HG03442 (cell line): ENCODE measurements around the gene SEPTIN10.

Source experiments
- ATAC-seq: cut with Tn5 transposase; IDR thresholded peaks from one replicate; pipeline ENCODE4 v1.9.1; 2021; ENCODE audit warnings: mild to moderate bottlenecking, moderate library complexity; ENCODE audit not compliant: unreplicated experiment

The SEPTIN10 gene

DNA sequence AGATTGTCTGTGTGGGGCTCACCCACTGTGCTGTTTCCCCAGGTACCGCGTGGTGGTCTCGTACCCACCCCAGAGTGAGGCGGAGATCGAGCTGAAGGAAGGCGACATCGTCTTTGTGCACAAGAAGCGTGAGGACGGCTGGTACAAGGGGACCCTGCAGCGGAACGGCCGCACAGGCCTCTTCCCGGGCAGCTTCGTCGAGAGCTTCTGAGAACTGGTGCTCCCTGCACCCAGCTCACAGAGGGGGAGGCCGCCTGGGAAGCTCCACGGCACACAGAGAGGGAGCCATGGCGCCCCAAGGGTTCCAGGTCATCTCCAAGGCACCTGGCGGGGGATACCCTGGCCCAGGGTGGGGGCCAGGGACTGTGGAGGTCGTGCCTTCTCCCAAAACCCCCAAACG lies 112.3 kb downstream of the SEPTIN10 start:
- no peak for ATAC-seq

DNA sequence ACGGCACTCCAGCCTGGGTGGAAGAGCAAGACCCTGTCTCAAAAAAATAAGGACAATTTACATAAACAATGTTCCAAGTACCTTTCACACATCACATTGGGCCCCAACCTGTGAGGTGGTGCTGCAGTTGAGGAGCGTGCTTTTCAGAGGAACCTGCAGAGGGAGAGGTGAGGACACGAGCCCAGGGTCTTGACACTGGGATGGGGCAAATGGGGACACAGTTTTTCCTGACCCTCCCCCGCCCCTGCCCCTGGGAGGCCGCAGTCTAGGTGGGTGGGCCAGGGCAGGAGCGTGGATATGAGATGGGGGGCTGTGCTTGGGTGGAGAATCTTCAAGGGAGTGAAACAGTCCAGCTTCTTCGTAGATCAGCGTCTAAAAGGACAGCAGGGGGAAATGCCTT lies 112.9 kb downstream of the SEPTIN10 start:
- ATAC-seq, result no peak

- ATAC-seq, result no peak
Observed at GRCh38 chr2:109499566-109499965, 114.2 kb downstream of the SEPTIN10 start.

DNA sequence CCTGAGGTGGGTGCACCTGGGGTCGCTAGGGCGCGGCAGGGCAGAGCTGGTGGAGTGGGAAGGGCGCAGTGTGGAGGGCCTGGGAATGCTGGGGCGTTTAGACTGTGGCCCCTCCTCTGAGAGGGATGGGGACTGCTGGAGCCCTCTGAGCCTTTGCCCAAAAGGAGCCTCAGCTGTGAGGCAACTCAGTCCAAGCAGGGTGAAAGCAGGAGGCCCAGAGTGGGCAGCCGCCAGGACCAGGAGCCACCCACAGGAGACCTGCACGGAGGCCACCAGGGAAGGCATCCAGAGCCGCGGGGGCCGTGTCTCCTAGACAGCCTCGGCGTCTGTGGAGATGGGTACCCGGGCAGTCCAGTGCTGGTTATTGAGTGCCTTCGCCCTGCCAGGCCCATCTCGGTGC lies 114.9 kb downstream of the SEPTIN10 start:
- no peak for ATAC-seq

DNA sequence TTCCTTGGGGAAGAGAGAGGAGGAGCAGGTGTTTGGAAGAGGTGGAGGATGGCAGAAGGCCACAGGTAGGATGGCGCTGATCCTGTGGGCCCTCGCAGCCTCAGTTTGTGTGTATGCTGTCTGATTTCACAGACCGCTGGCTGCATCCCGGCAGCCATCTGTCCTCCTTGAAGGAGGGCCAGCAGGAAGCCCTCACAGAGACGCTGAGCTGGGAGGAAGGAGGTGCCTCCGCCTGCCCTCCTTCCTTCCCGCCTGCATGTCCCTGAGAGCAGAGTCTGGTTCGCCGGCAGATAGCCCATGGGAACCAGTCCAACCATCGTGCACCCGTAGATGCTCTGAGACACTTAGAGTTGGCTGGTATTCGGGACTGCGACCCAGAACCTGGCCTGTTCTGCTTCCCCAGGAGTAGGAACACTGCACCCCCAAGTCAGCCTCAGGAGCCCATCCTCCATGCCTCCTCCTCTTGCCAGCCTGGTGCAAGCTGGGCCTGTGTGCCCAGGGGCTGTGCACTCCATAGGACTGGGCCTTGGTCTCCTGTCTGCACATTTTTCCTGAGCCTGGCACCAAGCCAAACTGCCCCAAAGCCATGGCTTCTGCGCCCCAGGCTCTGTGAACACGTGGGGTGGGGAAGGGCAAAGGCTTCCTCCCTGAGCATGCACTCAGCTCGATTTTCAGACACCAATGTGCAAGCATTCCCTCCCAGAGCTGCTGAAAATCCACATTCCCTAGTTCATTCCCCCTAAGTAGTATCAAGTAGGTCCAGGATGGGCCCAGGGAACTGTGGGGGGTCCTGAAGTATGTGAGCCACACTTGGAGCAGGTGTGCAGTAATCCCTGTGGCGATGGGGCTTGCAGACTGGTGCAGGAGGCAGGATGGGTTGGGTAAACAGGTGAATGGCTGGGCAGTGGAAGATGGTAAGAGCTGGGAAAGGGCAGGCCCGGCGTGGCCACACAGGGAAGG lies 115.6 kb downstream of the SEPTIN10 start:
- ATAC-seq, result no peak

GRCh38 chr2:109497463-109497862 lies 116.3 kb downstream of the SEPTIN10 start:
- ATAC-seq, result no peak

DNA sequence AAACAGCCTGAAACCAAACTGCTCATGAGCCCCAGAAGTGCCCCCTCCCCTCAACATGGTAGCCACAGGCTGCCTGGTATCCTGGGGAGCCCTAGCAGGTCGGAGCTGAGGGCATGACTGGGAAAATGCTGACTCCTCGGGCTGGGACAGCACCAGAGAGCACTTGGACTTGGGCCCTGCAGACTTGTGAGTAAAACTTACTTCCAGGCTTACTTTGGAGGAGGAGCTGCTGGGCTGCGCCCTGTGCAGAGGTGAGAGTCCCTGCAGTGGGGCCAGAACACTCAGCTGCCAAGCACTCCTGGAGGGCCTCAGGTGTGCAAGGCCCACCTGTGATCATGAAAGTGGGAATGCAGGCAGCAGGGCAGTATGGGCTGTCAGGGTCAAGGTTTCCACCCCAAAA lies 119.4 kb downstream of the SEPTIN10 start:
- no peak for ATAC-seq

GRCh38 chr2:109493176-109493935 lies 120.4 kb downstream of the SEPTIN10 start:
- no peak for ATAC-seq
